Activated CD4-positive, alpha-beta T cell treated with anti-CD3 and anti-CD28 coated beads, Interleukin-2, amount 50 U/mL, for 1 hour (primary cell): ENCODE measurements around the gene ZBTB16.

Source experiments
- DNase-seq: peaks from one replicate; pipeline ENCODE4 v3.0.0-alpha.2; 2020

Gene ZBTB16

GRCh38 chr11:114158886-114159285 is 99.4 kb downstream of the ZBTB16 start:
- no peak for DNase-seq

GRCh38 chr11:114159320-114159719 is 99.8 kb downstream of the ZBTB16 start:
- no peak for DNase-seq

GRCh38 chr11:114159802-114160632 is 100.5 kb downstream of the ZBTB16 start:
- DNase-seq: peak; percentile 95

GRCh38 chr11:114160894-114161293 is 101.4 kb downstream of the ZBTB16 start:
- DNase-seq: no peak

GRCh38 chr11:114161486-114162250 is 102.2 kb downstream of the ZBTB16 start:
- no peak for DNase-seq

- no peak for DNase-seq
These were observed 103.2 kb downstream of the ZBTB16 start for GRCh38 chr11:114162719-114163123.

- DNase-seq: no peak
These were observed 103.7 kb downstream of the ZBTB16 start for GRCh38 chr11:114163229-114163631.

GRCh38 chr11:114163830-114164401 is 104.4 kb downstream of the ZBTB16 start:
- DNase-seq: no peak

- DNase-seq: no peak
These were observed 105.0 kb downstream of the ZBTB16 start for GRCh38 chr11:114164546-114164945.

- DNase-seq: no peak
These were observed 106.1 kb downstream of the ZBTB16 start for GRCh38 chr11:114165326-114166230.

- no peak for DNase-seq
These were observed 106.9 kb downstream of the ZBTB16 start for GRCh38 chr11:114166362-114166761.

GRCh38 chr11:114166897-114167323 is 107.4 kb downstream of the ZBTB16 start:
- DNase-seq: no peak

- DNase-seq: no peak
These were observed 107.8 kb downstream of the ZBTB16 start for GRCh38 chr11:114167355-114167754.

GRCh38 chr11:114167771-114168448 is 108.4 kb downstream of the ZBTB16 start:
- no peak for DNase-seq

- no peak for DNase-seq
These were observed 109.2 kb downstream of the ZBTB16 start for GRCh38 chr11:114168691-114169090.

GRCh38 chr11:114169321-114169749 is 109.8 kb downstream of the ZBTB16 start:
- DNase-seq: no peak

GRCh38 chr11:114169821-114170220 is 110.3 kb downstream of the ZBTB16 start:
- no peak for DNase-seq

- no peak for DNase-seq
These were observed 110.7 kb downstream of the ZBTB16 start for GRCh38 chr11:114170226-114170625.

- DNase-seq: no peak
These were observed 111.9 kb downstream of the ZBTB16 start for GRCh38 chr11:114171257-114172054.

GRCh38 chr11:114172055-114172861 is 112.7 kb downstream of the ZBTB16 start:
- DNase-seq: no peak
